ENCODE data around the gene FOXN3.

Gene FOXN3

GRCh38 chr14:89309670-89310177 lies 107.3 kb downstream of the FOXN3 start:
- no peak for DNase-seq (ENCODE audit: low read depth)
- no peak for TF ChIP-seq CTCF (conservative IDR thresholded peaks at IDR 0.05; ENCODE audit: low read depth, low read length)
- no peak overlapping the region for H3K4me3 ChIP-seq (ENCODE audit: low read length)

GRCh38 chr14:89308232-89308959 lies 108.6 kb downstream of the FOXN3 start:
- TF ChIP-seq CTCF (conservative IDR thresholded peaks at IDR 0.05; ENCODE audit: low read depth, low read length): no peak
- DNase-seq (ENCODE audit: low read depth): no peak

GRCh38 chr14:89307409-89307808 lies 109.6 kb downstream of the FOXN3 start:
- DNase-seq (ENCODE audit: low read depth): no peak
- no peak overlapping the region for H3K4me3 ChIP-seq (ENCODE audit: low read length)
- no peak for TF ChIP-seq CTCF (conservative IDR thresholded peaks at IDR 0.05; ENCODE audit: low read depth, low read length)

More at GRCh38 chr14:89308232-89308959, 108.6 kb downstream of the FOXN3 start:
- no peak overlapping the region for H3K4me3 ChIP-seq (ENCODE audit: low read length)

- TF ChIP-seq CTCF (conservative IDR thresholded peaks at IDR 0.05; ENCODE audit: low read depth, low read length): no peak
- DNase-seq (ENCODE audit: low read depth): peak; percentile 63
- H3K4me3 ChIP-seq (ENCODE audit: low read length): no peak overlapping the region
Observed at GRCh38 chr14:89304972-89305703, 111.9 kb downstream of the FOXN3 start.

GRCh38 chr14:89304561-89304960 lies 112.5 kb downstream of the FOXN3 start:
- H3K4me3 ChIP-seq (ENCODE audit: low read length): no peak overlapping the region
- no peak for DNase-seq (ENCODE audit: low read depth)
- TF ChIP-seq CTCF (conservative IDR thresholded peaks at IDR 0.05; ENCODE audit: low read depth, low read length): no peak

- DNase-seq (ENCODE audit: low read depth): peak; percentile 59
- peak overlapping the region; percentile 4 for H3K4me3 ChIP-seq (ENCODE audit: low read length)
Observed at GRCh38 chr14:89303456-89304435, 113.3 kb downstream of the FOXN3 start.

More at GRCh38 chr14:89303456-89304435, 113.3 kb downstream of the FOXN3 start:
- no peak for TF ChIP-seq CTCF (conservative IDR thresholded peaks at IDR 0.05; ENCODE audit: low read depth, low read length)

Data from retinal pigment epithelial cell (primary cell).